H9 (cell line): ENCODE results near the gene GBP4. TPM values are rescaled to one million over a fixed set of nuclear protein-coding genes. Genes with fewer than 3 reads are reported as not detected.

ENCODE experiments used
- DNase-seq: peaks from one replicate; pipeline ENCODE4 v3.0.0-alpha.2; 2017
- H2AFZ ChIP-seq: one replicate; pipeline ENCODE4 v1.6.1; 2013; ENCODE audit warnings: mild to moderate bottlenecking, low read length, control low read depth, moderate library complexity
- H2AK5ac ChIP-seq: 2 replicates; pipeline ENCODE4 v1.6.1; 2013; ENCODE audit warnings: low read length, control low read depth, mixed read lengths; ENCODE audit not compliant: insufficient read length
- H2BK120ac ChIP-seq: one replicate; pipeline ENCODE4 v1.6.1; 2013; ENCODE audit warnings: low read depth, mild to moderate bottlenecking, low read length, control low read depth, inconsistent platforms; ENCODE audit not compliant: poor library complexity, severe bottlenecking
- H2BK12ac ChIP-seq: 2 replicates; pipeline ENCODE4 v1.6.1; 2013; ENCODE audit warnings: low read length, control low read depth, mixed read lengths, low read depth; ENCODE audit not compliant: insufficient read length
- H2BK15ac ChIP-seq: 2 replicates; pipeline ENCODE4 v1.6.1; 2013; ENCODE audit warnings: low read depth, low read length, control low read depth
- H2BK20ac ChIP-seq: one replicate; pipeline ENCODE4 v1.6.1; 2013; ENCODE audit warnings: low read depth, mild to moderate bottlenecking, low read length, control low read depth, inconsistent platforms; ENCODE audit not compliant: poor library complexity, severe bottlenecking
- H2BK5ac ChIP-seq: 2 replicates; pipeline ENCODE4 v1.6.1; 2013; ENCODE audit warnings: low read length, control low read depth, mixed read lengths; ENCODE audit not compliant: insufficient read length
- H3K14ac ChIP-seq: 2 replicates; pipeline ENCODE4 v1.6.1; 2013; ENCODE audit warnings: low read length, control low read depth; ENCODE audit not compliant: insufficient read depth
- H3K18ac ChIP-seq: 2 replicates; pipeline ENCODE4 v1.6.1; 2013; ENCODE audit warnings: low read depth, mild to moderate bottlenecking, mixed read lengths, low read length, control low read depth; ENCODE audit not compliant: insufficient read length
- H3K23ac ChIP-seq: 2 replicates; pipeline ENCODE4 v1.6.1; 2013; ENCODE audit warnings: low read length, control low read depth, mixed read lengths, low read depth; ENCODE audit not compliant: insufficient read length
- H3K23me2 ChIP-seq: 2 replicates; pipeline ENCODE4 v1.6.1; 2013; ENCODE audit warnings: low read depth, mild to moderate bottlenecking, mixed read lengths, low read length, control low read depth; ENCODE audit not compliant: insufficient read length, poor library complexity, severe bottlenecking
- H3K27ac ChIP-seq: 2 replicates; pipeline ENCODE4 v1.5.1; 2013; ENCODE audit warnings: low read length, control low read depth, mixed read lengths, low read depth; ENCODE audit not compliant: insufficient read length
- H3K27me3 ChIP-seq: 2 replicates; pipeline ENCODE4 v1.6.1; 2013; ENCODE audit warnings: low read length, control low read depth, inconsistent platforms; ENCODE audit not compliant: insufficient read depth
- H3K4ac ChIP-seq: 2 replicates; pipeline ENCODE4 v1.6.1; 2013; ENCODE audit warnings: low read depth, mild to moderate bottlenecking, control low read depth, inconsistent platforms, low read length, moderate library complexity
- H3K4me1 ChIP-seq: 2 replicates; pipeline ENCODE4 v1.6.1; 2013; ENCODE audit warnings: low read length, control low read depth, inconsistent platforms; ENCODE audit not compliant: insufficient read depth
- H3K4me2 ChIP-seq: 2 replicates; pipeline ENCODE4 v1.6.1; 2013; ENCODE audit warnings: low read length, control low read depth, mixed read lengths; ENCODE audit not compliant: insufficient read length, insufficient read depth
- H3K56ac ChIP-seq: 2 replicates; pipeline ENCODE4 v1.6.1; 2013; ENCODE audit warnings: low read depth, mild to moderate bottlenecking, mixed read lengths, low read length, control low read depth; ENCODE audit not compliant: insufficient read length
- H3K79me1 ChIP-seq: 2 replicates; pipeline ENCODE4 v1.6.1; 2013; ENCODE audit warnings: low read depth, mild to moderate bottlenecking, moderate library complexity, low read length, control low read depth, inconsistent platforms; ENCODE audit not compliant: insufficient read depth, poor library complexity, severe bottlenecking
- H3K79me2 ChIP-seq: 2 replicates; pipeline ENCODE4 v1.6.1; 2013; ENCODE audit warnings: low read length, control low read depth, inconsistent platforms; ENCODE audit not compliant: insufficient read depth
- H3K9ac ChIP-seq: 2 replicates; pipeline ENCODE4 v1.6.1; 2013; ENCODE audit warnings: low read length, control low read depth, mixed read lengths; ENCODE audit not compliant: insufficient read length; ENCODE audit errors: extremely low read depth
- H3K9me3 ChIP-seq: one replicate; pipeline ENCODE4 v1.6.1; 2013; ENCODE audit warnings: low read depth, low read length, inconsistent platforms; ENCODE audit not compliant: control insufficient read depth
- H3T11ph ChIP-seq: one replicate; pipeline ENCODE4 v1.6.1; 2013; ENCODE audit warnings: mild to moderate bottlenecking, low read length, control low read depth, inconsistent platforms
- H4K20me1 ChIP-seq: one replicate; pipeline ENCODE4 v1.6.1; 2013; ENCODE audit not compliant: control insufficient read depth, insufficient read length, insufficient read depth
- H4K5ac ChIP-seq: 2 replicates; pipeline ENCODE4 v1.6.1; 2013; ENCODE audit warnings: low read depth, mild to moderate bottlenecking, mixed read lengths, low read length, control low read depth; ENCODE audit not compliant: insufficient read length
- H4K8ac ChIP-seq: replicated peaks from 2 replicates; pipeline ENCODE4 v1.6.1; 2013; ENCODE audit warnings: low read length, control low read depth, mixed read lengths, low read depth; ENCODE audit not compliant: insufficient read length
- H4K91ac ChIP-seq: 2 replicates; pipeline ENCODE4 v1.6.1; 2013; ENCODE audit warnings: low read depth, mild to moderate bottlenecking, moderate library complexity, mixed read lengths, low read length, control low read depth; ENCODE audit not compliant: insufficient read length
- H3K27ac Mint-ChIP-seq, 3 experiments: 2 replicates in 2 of 3; 3 replicates in 1 of 3; pipeline ENCODE4 v1.8.0; 2020 to 2021; ENCODE audit warnings: mixed read lengths in 3 of 3, mild to moderate bottlenecking in 1 of 3, moderate library complexity in 1 of 3
- H3K27me3 Mint-ChIP-seq: 2 replicates; pipeline ENCODE4 v1.8.0; 2021; ENCODE audit warnings: low read depth, mild to moderate bottlenecking, moderate library complexity, mixed read lengths
- H3K36me3 Mint-ChIP-seq, 3 experiments: 2 replicates in 2 of 3; 3 replicates in 1 of 3; pipeline ENCODE4 v1.8.0; 2020 to 2021; ENCODE audit warnings: low read depth in 3 of 3, mixed read lengths in 3 of 3; ENCODE audit not compliant: insufficient read depth in 1 of 3
- H3K4me1 Mint-ChIP-seq, 2 experiments: 2 replicates each; pipeline ENCODE4 v1.8.0; 2020; ENCODE audit warnings: mixed read lengths in 2 of 2
- H3K4me3 Mint-ChIP-seq, 2 experiments: 2 replicates in 1 of 2; 3 replicates in 1 of 2; pipeline ENCODE4 v1.8.0; 2020 to 2021; ENCODE audit warnings: mild to moderate bottlenecking in 2 of 2, mixed read lengths in 2 of 2, moderate library complexity in 1 of 2
- H3K9me3 Mint-ChIP-seq, 2 experiments: 2 replicates in 1 of 2; 3 replicates in 1 of 2; pipeline ENCODE4 v1.8.0; 2020; ENCODE audit warnings: mild to moderate bottlenecking in 2 of 2, mixed read lengths in 2 of 2, moderate library complexity in 1 of 2
- CTCF ChIP-seq: fragments of 200-600 bp; sonication (generic); conservative IDR thresholded peaks from 3 replicates; pipeline ENCODE4 v1.8.0; 2021; ENCODE audit warnings: antibody characterized with exemption, mild to moderate bottlenecking
- WGBS: extraction: QIAGEN DNeasy Blood & Tissue Kit; methylation state at CpG from one replicate; pipeline ENCODE4 v1.1.7; 2013; ENCODE audit warnings: missing lambda C conversion rate, low lambda C conversion rate, mixed read lengths; ENCODE audit not compliant: insufficient read length; ENCODE audit errors: extremely low coverage; 5-methylcytosine and 5-hydroxymethylcytosine counted together
- total RNA-seq: library from RNA; stranded (reverse); gene quantifications from 2 replicates; pipeline ENCODE4 v1.2.1, GENCODE V29; 2021

GBP4 gene
- total RNA-seq, 1 experiment from 2014 or later, result not detected

- no peaks in the 10 kb centered on the region for H3K36me3 Mint-ChIP-seq
- no peak overlapping the region for H3K27ac Mint-ChIP-seq
Observed at GRCh38 chr1:89151047-89151446, 47.7 kb downstream of the GBP4 start.

More at GRCh38 chr1:89151047-89151446, 47.7 kb downstream of the GBP4 start:
- H3K79me2 ChIP-seq, result no peaks in the 10 kb centered on the region
- H3K27me3 ChIP-seq, result no peaks in the 10 kb centered on the region
- H2BK20ac ChIP-seq, result no peak overlapping the region
- no peak overlapping the region for H2BK120ac ChIP-seq
- Mint-ChIP-seq H3K4me1 (no peaks in the 10 kb centered on the region), H3K4me3 (no peak overlapping the region), H3K27me3 (no peaks in the 10 kb centered on the region; the same call in 1 of the 2 replicates), H3K9me3 (no peaks in the 10 kb centered on the region)
- no peak overlapping the region for H4K91ac ChIP-seq
- H3K14ac ChIP-seq, result no peak overlapping the region
- no peak overlapping the region for H3K27ac ChIP-seq
- no peaks in the 10 kb centered on the region for H3K9me3 ChIP-seq
- H2AFZ ChIP-seq, result no peak overlapping the region
- H2AK5ac ChIP-seq, result no peak overlapping the region
- no peaks in the 10 kb centered on the region for H4K20me1 ChIP-seq
- no peak overlapping the region for H3K4ac ChIP-seq
- no peak overlapping the region for H2BK12ac ChIP-seq
- H3K23me2 ChIP-seq, result no peaks in the 10 kb centered on the region
- DNase-seq, result no peak
- no peak overlapping the region for H4K5ac ChIP-seq
- no peaks in the 10 kb centered on the region for H3K79me1 ChIP-seq
- no peak overlapping the region for H4K8ac ChIP-seq
- no peaks in the 10 kb centered on the region for H3K4me1 ChIP-seq
- WGBS, result no CpG with 5 or more reads among the region's 1 CpG
- no peak overlapping the region for H3K56ac ChIP-seq
- no peak overlapping the region for H3T11ph ChIP-seq
- H2BK5ac ChIP-seq, result no peak overlapping the region
- no peak overlapping the region for H3K4me2 ChIP-seq
- H3K23ac ChIP-seq, result no peak overlapping the region
- no peak overlapping the region for H2BK15ac ChIP-seq
- TF ChIP-seq CTCF, result no peak
- no peak overlapping the region for H3K18ac ChIP-seq
- H3K9ac ChIP-seq, result no peak overlapping the region
